Measurements from ENCODE around the gene PROS1. TPM values are rescaled to one million over a fixed set of nuclear protein-coding genes. Genes with fewer than 3 reads are reported as not detected.

PROS1 gene
- total RNA-seq, 1 experiment from 2014 or later, result 1.7 TPM

DNA sequence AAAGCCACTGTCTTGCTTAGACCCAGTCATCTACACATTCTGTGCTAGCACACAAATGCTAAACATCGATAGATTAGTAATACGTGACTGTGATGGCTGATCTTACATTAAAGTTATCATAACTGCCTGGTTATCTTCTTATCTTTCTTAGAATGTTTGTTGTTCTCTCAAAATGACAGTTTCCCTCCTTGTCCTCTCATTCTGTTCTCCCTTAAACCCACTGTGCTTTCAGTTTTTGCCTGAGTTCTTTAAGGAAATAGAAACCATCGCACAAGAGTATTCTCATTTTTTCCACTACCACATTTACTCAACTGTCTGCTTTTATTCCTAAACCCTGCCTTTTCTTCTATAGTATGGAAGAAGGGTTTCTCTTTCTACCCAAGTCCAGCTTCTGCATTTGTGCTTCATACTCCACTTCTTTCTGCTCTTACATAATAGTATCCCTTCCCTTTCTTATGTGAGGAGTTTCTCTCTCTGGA, 37.6 kb upstream of the PROS1 start:
- DNase-seq (ENCODE audit: low spot score) (no peak), ATAC-seq (no peak)
- ChIA-PET POLR2A (no interaction called here), CTCF (no interaction called here)
- no peaks in the 10 kb centered on the region for H3K27me3 Mint-ChIP-seq (ENCODE audit: low read depth)
- no peak overlapping the region for H3K27ac Mint-ChIP-seq
- no peak overlapping the region for H3K4me3 Mint-ChIP-seq
- no peak for TF ChIP-seq ZBTB21 (CRISPR knock-in tag; IDR thresholded peaks at IDR 0.05; ENCODE audit: borderline replicate concordance)
- TF ChIP-seq NR2C2 (CRISPR knock-in tag; IDR thresholded peaks at IDR 0.05), result no peak
- no peak for TF ChIP-seq SMAD3 (CRISPR knock-in tag; IDR thresholded peaks at IDR 0.05; ENCODE audit: borderline replicate concordance)
- TF ChIP-seq ZNF425 (CRISPR knock-in tag; conservative IDR thresholded peaks at IDR 0.05), result no peak
- TF ChIP-seq RORB (CRISPR knock-in tag; IDR thresholded peaks at IDR 0.05), result no peak
- no peaks in the 10 kb centered on the region for H3K4me1 Mint-ChIP-seq
- no peaks in the 10 kb centered on the region for H3K9me3 Mint-ChIP-seq
- H3K36me3 Mint-ChIP-seq, result no peaks in the 10 kb centered on the region; the same call in 1 of the 2 replicates

- CTCF ChIA-PET, result no interaction called here
- Mint-ChIP-seq H3K4me1 (no peaks in the 10 kb centered on the region), H3K27me3 (ENCODE audit: low read depth) (no peaks in the 10 kb centered on the region), H3K36me3 (no peaks in the 10 kb centered on the region; the same call in 1 of the 2 replicates), H3K27ac (no peak overlapping the region), H3K9me3 (no peaks in the 10 kb centered on the region), H3K4me3 (no peak overlapping the region)
- no peak for DNase-seq (ENCODE audit: low spot score)
- ATAC-seq, result no peak
- TF ChIP-seq GABPB1 (CRISPR knock-in tag; IDR thresholded peaks at IDR 0.05) (no peak), ZBTB21 (CRISPR knock-in tag; IDR thresholded peaks at IDR 0.05; ENCODE audit: borderline replicate concordance) (no peak), AFF4 (CRISPR knock-in tag; IDR thresholded peaks at IDR 0.05; ENCODE audit: borderline replicate concordance) (no peak), CTCF (IDR thresholded peaks at IDR 0.05) (no peak), NR3C1 (CRISPR knock-in tag; conservative IDR thresholded peaks at IDR 0.05; ENCODE audit: low read depth) (no peak), ELF4 (CRISPR knock-in tag; IDR thresholded peaks at IDR 0.05; ENCODE audit: low read depth) (no peak), NFATC4 (CRISPR knock-in tag; IDR thresholded peaks at IDR 0.05) (no peak), HMGA2 (CRISPR knock-in tag; IDR thresholded peaks at IDR 0.05) (no peak), IRF2 (CRISPR knock-in tag; IDR thresholded peaks at IDR 0.05; ENCODE audit: borderline replicate concordance, low read depth) (no peak), ATF1 (CRISPR knock-in tag; IDR thresholded peaks at IDR 0.05) (no peak), CBFB (CRISPR knock-in tag; IDR thresholded peaks at IDR 0.05; ENCODE audit: low read depth) (no peak), IRF1 (CRISPR knock-in tag; IDR thresholded peaks at IDR 0.05) (no peak), AR (CRISPR knock-in tag; IDR thresholded peaks at IDR 0.05) (no peak), ESRRA (CRISPR knock-in tag; IDR thresholded peaks at IDR 0.05; ENCODE audit: borderline replicate concordance) (no peak), EMX1 (CRISPR knock-in tag; IDR thresholded peaks at IDR 0.05) (no peak), RELA (CRISPR knock-in tag; IDR thresholded peaks at IDR 0.05; ENCODE audit: borderline replicate concordance) (no peak)
- TF ChIP-seq, protein P1, sequence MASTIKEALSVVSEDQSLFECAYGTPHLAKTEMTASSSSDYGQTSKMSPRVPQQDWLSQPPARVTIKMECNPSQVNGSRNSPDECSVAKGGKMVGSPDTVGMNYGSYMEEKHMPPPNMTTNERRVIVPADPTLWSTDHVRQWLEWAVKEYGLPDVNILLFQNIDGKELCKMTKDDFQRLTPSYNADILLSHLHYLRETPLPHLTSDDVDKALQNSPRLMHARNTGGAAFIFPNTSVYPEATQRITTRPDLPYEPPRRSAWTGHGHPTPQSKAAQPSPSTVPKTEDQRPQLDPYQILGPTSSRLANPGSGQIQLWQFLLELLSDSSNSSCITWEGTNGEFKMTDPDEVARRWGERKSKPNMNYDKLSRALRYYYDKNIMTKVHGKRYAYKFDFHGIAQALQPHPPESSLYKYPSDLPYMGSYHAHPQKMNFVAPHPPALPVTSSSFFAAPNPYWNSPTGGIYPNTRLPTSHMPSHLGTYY (CRISPR knock-in tag; IDR thresholded peaks at IDR 0.05), result no peak
- POLR2A ChIA-PET, result no interaction called here
Observed at GRCh38 chr3:94009608-94010007, 35.9 kb upstream of the PROS1 start.
